IMR-90 (cell line): ENCODE results near the gene PPM1G. TPM values are rescaled to one million over a fixed set of nuclear protein-coding genes. Genes with fewer than 3 reads are reported as not detected.

Experiments
- ATAC-seq: fragments of 200-7000 bp; cut with Tn5 transposase; 2 replicates; pipeline ENCODE4 v1.9.1; 2020; ENCODE audit warnings: low read depth, mild to moderate bottlenecking, moderate library complexity
- BruUV-seq: library from RNA; stranded (reverse); fragments of 400-500 nt; replicated peaks from 2 replicates; lab custom pipeline; 2021; lab: Mats Ljungman, UMichigan
- CTCF ChIA-PET: fragments of 300-600 bp; formaldehyde crosslinking; extraction: SDS; loops from one replicate; lab custom pipeline; 2021; ENCODE audit warnings: antibody characterized with exemption; lab: Yijun Ruan, JAX
- POLR2A ChIA-PET: fragments of 300-600 bp; sonication (Branson Sonifier 250); formaldehyde crosslinking; loops from one replicate; lab custom pipeline; 2022; ENCODE audit warnings: antibody characterized with exemption; ENCODE audit not compliant: unreplicated experiment; lab: Charles Lee
- DNase-seq: peaks from one replicate; pipeline ENCODE4 v3.0.0; 2013
- H2AFZ ChIP-seq: replicated peaks from 2 replicates; pipeline ENCODE3; 2013; ENCODE audit warnings: low read length, mild to moderate bottlenecking; ENCODE audit not compliant: poor library complexity
- H2AK5ac ChIP-seq: 2 replicates; pipeline ENCODE4 v1.6.1; 2013; ENCODE audit warnings: low read depth, low read length, inconsistent platforms
- H2AK9ac ChIP-seq: replicated peaks from 2 replicates; pipeline ENCODE3; 2013; ENCODE audit warnings: mild to moderate bottlenecking, low read depth, low read length, moderate library complexity; ENCODE audit not compliant: poor library complexity
- H2BK120ac ChIP-seq: 2 replicates; pipeline ENCODE4 v1.6.1; 2013; ENCODE audit warnings: low read depth, low read length, inconsistent platforms
- H2BK15ac ChIP-seq: 3 replicates; pipeline ENCODE4 v1.6.1; 2013; ENCODE audit warnings: low read depth, low read length, inconsistent platforms
- H2BK20ac ChIP-seq: 2 replicates; pipeline ENCODE4 v1.6.1; 2013; ENCODE audit warnings: low read depth, mild to moderate bottlenecking, inconsistent platforms, low read length, moderate library complexity
- H2BK5ac ChIP-seq: 2 replicates; pipeline ENCODE4 v1.6.1; 2013; ENCODE audit warnings: mild to moderate bottlenecking, low read depth, low read length, inconsistent platforms; ENCODE audit not compliant: poor library complexity, severe bottlenecking
- H3K14ac ChIP-seq: replicated peaks from 2 replicates; pipeline ENCODE4 v1.6.1; 2013; ENCODE audit warnings: low read depth, low read length, inconsistent platforms
- H3K18ac ChIP-seq: 2 replicates; pipeline ENCODE4 v1.6.1; 2013; ENCODE audit warnings: low read depth, low read length, control low read depth
- H3K23ac ChIP-seq: 2 replicates; pipeline ENCODE4 v1.6.1; 2013; ENCODE audit warnings: low read depth, low read length, inconsistent platforms
- H3K27ac ChIP-seq: 2 replicates; pipeline ENCODE4 v1.5.1; 2013; ENCODE audit warnings: mild to moderate bottlenecking, control low read depth, low read length; ENCODE audit not compliant: insufficient read depth
- H3K27me3 ChIP-seq: 2 replicates; pipeline ENCODE4 v1.6.1; 2013; ENCODE audit warnings: low read length; ENCODE audit not compliant: control insufficient read depth, insufficient read depth
- H3K36me3 ChIP-seq: 2 replicates; pipeline ENCODE4 v1.6.1; 2013; ENCODE audit warnings: low read length, mixed read lengths; ENCODE audit not compliant: control insufficient read depth, insufficient read depth
- H3K4ac ChIP-seq: 2 replicates; pipeline ENCODE4 v1.6.1; 2013; ENCODE audit warnings: low read depth, low read length, inconsistent platforms
- H3K4me1 ChIP-seq: 2 replicates; pipeline ENCODE4 v1.6.1; 2013; ENCODE audit warnings: low read length, mixed read lengths; ENCODE audit not compliant: control insufficient read depth, insufficient read depth
- H3K4me2 ChIP-seq: 2 replicates; pipeline ENCODE4 v1.6.1; 2013; ENCODE audit warnings: low read depth, mild to moderate bottlenecking, control low read depth, low read length, moderate library complexity
- H3K4me3 ChIP-seq: 2 replicates; pipeline ENCODE4 v1.5.1; 2013; ENCODE audit warnings: low read depth, mild to moderate bottlenecking, control low read depth, low read length, moderate library complexity; ENCODE audit not compliant: insufficient read depth
- H3K56ac ChIP-seq: 2 replicates; pipeline ENCODE4 v1.6.1; 2013; ENCODE audit warnings: low read length, inconsistent platforms; ENCODE audit not compliant: insufficient read depth; ENCODE audit errors: extremely low read depth
- H3K79me1 ChIP-seq, 2 experiments: 2 replicates each; pipeline ENCODE4 v1.6.1; 2013; ENCODE audit warnings: low read length in 2 of 2, inconsistent platforms in 1 of 2, low read depth in 1 of 2
- H3K9ac ChIP-seq: 2 replicates; pipeline ENCODE4 v1.6.1; 2013; ENCODE audit warnings: low read depth, low read length, control low read depth
- H3K9me1 ChIP-seq: 2 replicates; pipeline ENCODE4 v1.6.1; 2013; ENCODE audit warnings: low read length, inconsistent platforms; ENCODE audit not compliant: insufficient read depth
- H3K9me3 ChIP-seq: 2 replicates; pipeline ENCODE4 v1.6.1; 2013; ENCODE audit warnings: low read length; ENCODE audit not compliant: control insufficient read depth, insufficient read depth
- H4K20me1 ChIP-seq: 2 replicates; pipeline ENCODE4 v1.6.1; 2013; ENCODE audit warnings: low read length, inconsistent platforms; ENCODE audit not compliant: insufficient read depth
- H4K5ac ChIP-seq: 2 replicates; pipeline ENCODE4 v1.6.1; 2013; ENCODE audit warnings: mild to moderate bottlenecking, low read depth, low read length, control low read depth
- H4K8ac ChIP-seq, 2 experiments: 2 replicates each; pipeline ENCODE4 v1.6.1; 2013; ENCODE audit warnings: low read depth in 2 of 2, low read length in 2 of 2, control low read depth in 1 of 2, inconsistent platforms in 1 of 2
- H4K91ac ChIP-seq: 2 replicates; pipeline ENCODE4 v1.6.1; 2013; ENCODE audit warnings: low read depth, low read length, inconsistent platforms; ENCODE audit not compliant: insufficient read depth
- CEBPB ChIP-seq: IDR thresholded peaks from 2 replicates; pipeline ENCODE4 v1.6.1; 2012; ENCODE audit warnings: low read depth, low read length, improper control_type of control experiment
- FOS ChIP-seq: fragments of 150-350 bp; IDR thresholded peaks from 2 replicates; pipeline ENCODE4 v1.6.1; 2016; ENCODE audit warnings: low read depth, low read length
- MAFK ChIP-seq: IDR thresholded peaks from 2 replicates; pipeline ENCODE4 v1.6.1; 2012; ENCODE audit warnings: low read depth, low read length, improper control_type of control experiment
- WGBS, 2 experiments: methylation state at CpG; one replicate each; pipeline versions ENCODE4 v1.1.5 to v1.1.7; 2013; ENCODE audit warnings: missing lambda C conversion rate in 2 of 2; ENCODE audit not compliant: insufficient read length in 1 of 2; ENCODE audit errors: extremely low coverage in 2 of 2; 5-methylcytosine and 5-hydroxymethylcytosine counted together
- dilution Hi-C: fragments of 300-500 bp; cut with HindIII; formaldehyde crosslinking; loops from one replicate; pipeline ENCODE4 v1.14.3; 2018; ENCODE audit warnings: low sequenced_read_pairs; ENCODE audit not compliant: unreplicated experiment
- in situ Hi-C: fragments of 300-500 bp; cut with MboI; formaldehyde crosslinking; loops from 3 replicates; pipeline ENCODE4 v1.14.3; 2019; ENCODE audit warnings: low sequenced_read_pairs, inconsistent platforms, mixed read lengths
- intact Hi-C: fragments of 100-400 bp; cut with micrococcal nuclease; formaldehyde crosslinking; loops from 2 replicates; pipeline ENCODE4 v1.10.0; 2022
- polyA plus RNA-seq, 3 experiments: library from polyadenylated mRNA; depleted of rRNA; stranded (reverse); fragments of >200 nt; gene quantifications; 2 replicates each; pipeline ENCODE4 v1.2.3, GENCODE V29; 2012; ENCODE audit warnings: low replicate concordance in 1 of 3
- total RNA-seq: library from RNA; depleted of rRNA; stranded (reverse); fragments of >200 nt; gene quantifications from 2 replicates; pipeline ENCODE4 v1.2.3, GENCODE V29; 2012

PPM1G gene
- total and polyA plus RNA-seq, 2 of the 4 experiments (the other 2 are of a cell fraction): 57.6 to 95.9 TPM

DNA sequence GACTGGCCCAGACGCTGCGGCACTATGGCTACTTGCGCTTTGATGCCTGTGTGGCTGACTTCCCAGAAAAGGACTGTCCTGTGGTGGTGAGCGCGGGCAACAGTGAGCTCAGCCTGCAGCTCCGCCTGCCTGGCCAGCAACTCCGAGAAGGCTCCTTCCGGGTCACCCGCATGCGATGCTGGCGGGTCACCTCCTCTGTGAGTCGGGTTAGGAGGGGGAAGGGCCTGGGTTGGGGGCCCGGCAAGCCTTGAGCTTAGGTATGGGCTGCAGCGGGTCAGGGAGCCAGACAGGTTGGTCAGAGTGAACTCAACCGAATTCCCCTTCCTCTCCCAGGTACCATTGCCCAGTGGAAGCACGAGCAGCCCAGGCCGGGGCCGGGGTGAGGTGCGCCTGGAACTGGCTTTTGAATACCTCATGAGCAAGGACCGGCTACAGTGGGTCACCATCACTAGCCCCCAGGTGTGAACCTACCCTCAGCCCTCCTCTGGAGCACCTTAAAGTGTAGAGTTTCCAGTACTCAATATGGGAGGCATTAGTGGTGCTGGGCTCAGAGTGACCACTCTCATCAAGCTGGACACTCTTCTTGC, 33.8 kb downstream of the PPM1G start:
- H2AK9ac ChIP-seq: no peak overlapping the region
- H2BK15ac ChIP-seq: no peak overlapping the region
- dilution Hi-C loops (no loop called here), in situ Hi-C loops (no loop called here), intact Hi-C loops (no loop called here)
- no peak overlapping the region for H3K56ac ChIP-seq
- H4K91ac ChIP-seq: no peak overlapping the region
- no peak overlapping the region for H3K18ac ChIP-seq
- no peak for TF ChIP-seq CEBPB
- TF ChIP-seq MAFK: no peak
- TF ChIP-seq FOS: no peak
- no peaks in the 10 kb centered on the region for H3K9me3 ChIP-seq
- no peak overlapping the region for H2AK5ac ChIP-seq
- no peak overlapping the region for H4K5ac ChIP-seq
- no peaks in the 10 kb centered on the region for H3K27me3 ChIP-seq
- no TSS peak for BruUV-seq
- peaks cover 49% of the 10 kb centered on the region for H3K36me3 ChIP-seq
- no peak overlapping the region for H2BK20ac ChIP-seq
- no peak overlapping the region for H3K4me2 ChIP-seq
- no peak overlapping the region for H2BK5ac ChIP-seq
- H3K79me1 ChIP-seq: peaks cover 32 to 69% of the 10 kb centered on the region in 2 experiments
- H2BK120ac ChIP-seq: no peak overlapping the region
- WGBS, 2 experiments: no CpG with 5 or more reads among the region's 20 CpGs
- H3K14ac ChIP-seq: no peak overlapping the region
- peaks cover 9% of the 10 kb centered on the region; the same call in 1 of the 2 replicates for H3K4me1 ChIP-seq
- no peak overlapping the region for H3K23ac ChIP-seq
- POLR2A ChIA-PET: no interaction called here
- no peak for ATAC-seq
- H3K9me1 ChIP-seq: peaks cover 5% of the 10 kb centered on the region; the same call in 1 of the 2 replicates
- no peak overlapping the region for H4K8ac ChIP-seq
- DNase-seq: no peak
- CTCF ChIA-PET: interaction anchor here (0.6 kb wide), 1 partner anchor 309 kb away, joined by 8 read pairs; no protein-coding TSS in a partner anchor
- H4K20me1 ChIP-seq: peaks cover 33% of the 10 kb centered on the region; the same call in 1 of the 2 replicates
- no peak overlapping the region for H3K27ac ChIP-seq
- H2AFZ ChIP-seq: no peak overlapping the region
- H3K9ac ChIP-seq: no peak overlapping the region
- H3K4ac ChIP-seq: no peak overlapping the region
- no peak overlapping the region for H3K4me3 ChIP-seq
